Glutamatergic neuron (in vitro differentiated cells): ENCODE measurements around the gene GNA12. TPM values are rescaled to one million over a fixed set of nuclear protein-coding genes. Genes with fewer than 3 reads are reported as not detected.

Experiments
- DNase-seq: peaks from one replicate; pipeline ENCODE4 v3.0.0; 2022
- H3K27ac Mint-ChIP-seq: one replicate; pipeline ENCODE4 v1.8.0; 2020; ENCODE audit warnings: mild to moderate bottlenecking, mixed read lengths, inconsistent platforms; ENCODE audit not compliant: unreplicated experiment
- H3K27me3 Mint-ChIP-seq: one replicate; pipeline ENCODE4 v1.8.0; 2020; ENCODE audit warnings: mild to moderate bottlenecking, moderate library complexity, mixed read lengths, inconsistent platforms; ENCODE audit not compliant: unreplicated experiment
- H3K36me3 Mint-ChIP-seq: one replicate; pipeline ENCODE4 v1.8.0; 2020; ENCODE audit warnings: mild to moderate bottlenecking, mixed read lengths, inconsistent platforms; ENCODE audit not compliant: unreplicated experiment
- H3K4me1 Mint-ChIP-seq: one replicate; pipeline ENCODE4 v1.8.0; 2020; ENCODE audit warnings: mild to moderate bottlenecking, low read depth, mixed read lengths, inconsistent platforms; ENCODE audit not compliant: unreplicated experiment
- H3K4me3 Mint-ChIP-seq: one replicate; pipeline ENCODE4 v1.8.0; 2020; ENCODE audit warnings: mild to moderate bottlenecking, mixed read lengths, inconsistent platforms; ENCODE audit not compliant: unreplicated experiment
- H3K9me3 Mint-ChIP-seq: one replicate; pipeline ENCODE4 v1.8.0; 2020; ENCODE audit warnings: mild to moderate bottlenecking, moderate library complexity, mixed read lengths, inconsistent platforms; ENCODE audit not compliant: unreplicated experiment
- CTCF ChIP-seq: fragments of 200-600 bp; sonication (generic); IDR thresholded peaks from one replicate; pipeline ENCODE4 v1.5.0; 2021; ENCODE audit not compliant: partially characterized antibody, unreplicated experiment
- total RNA-seq: library from RNA; stranded (reverse); fragmentation: NEBNext Ultra II Directional; extraction: Animal tissue kit (Norgen Biotek cat#: 25700); gene quantifications from one replicate; pipeline ENCODE4 v1.2.1, GENCODE V29; 2021; ENCODE audit not compliant: unreplicated experiment

The GNA12 gene
- total RNA-seq, 1 donor from 2014 or later, result 66.2 TPM

GRCh38 chr7:2820508-2820934 lies 23.6 kb downstream of the GNA12 start:
- H3K4me1 Mint-ChIP-seq, result peaks cover 47% of the 10 kb centered on the region
- H3K27me3 Mint-ChIP-seq, result peaks cover 5% of the 10 kb centered on the region
- H3K4me3 Mint-ChIP-seq, result no peak overlapping the region
- DNase-seq, result no peak
- peaks cover 5% of the 10 kb centered on the region for H3K9me3 Mint-ChIP-seq
- no peak overlapping the region for H3K27ac Mint-ChIP-seq
- TF ChIP-seq CTCF, result no peak
- peaks cover 8% of the 10 kb centered on the region for H3K36me3 Mint-ChIP-seq

- peaks cover 5% of the 10 kb centered on the region for H3K27me3 Mint-ChIP-seq
- TF ChIP-seq CTCF, result no peak
- DNase-seq, result no peak
- H3K9me3 Mint-ChIP-seq, result peaks cover 5% of the 10 kb centered on the region
- no peak overlapping the region for H3K4me3 Mint-ChIP-seq
- H3K27ac Mint-ChIP-seq, result no peak overlapping the region
- H3K36me3 Mint-ChIP-seq, result peaks cover 8% of the 10 kb centered on the region
- peaks cover 42% of the 10 kb centered on the region for H3K4me1 Mint-ChIP-seq
These were observed 24.1 kb downstream of the GNA12 start for GRCh38 chr7:2819954-2820397.

GRCh38 chr7:2819161-2819953 lies 24.8 kb downstream of the GNA12 start:
- DNase-seq, result no peak
- Mint-ChIP-seq H3K9me3 (peaks cover 5% of the 10 kb centered on the region), H3K4me3 (no peak overlapping the region), H3K36me3 (peaks cover 8% of the 10 kb centered on the region), H3K27ac (no peak overlapping the region), H3K4me1 (peaks cover 38% of the 10 kb centered on the region), H3K27me3 (peaks cover 5% of the 10 kb centered on the region)
- TF ChIP-seq CTCF, result no peak

- Mint-ChIP-seq H3K9me3 (peaks cover 2% of the 10 kb centered on the region), H3K4me1 (peaks cover 34% of the 10 kb centered on the region), H3K27ac (no peak overlapping the region), H3K27me3 (peaks cover 5% of the 10 kb centered on the region), H3K36me3 (peaks cover 8% of the 10 kb centered on the region), H3K4me3 (no peak overlapping the region)
- no peak for DNase-seq
- TF ChIP-seq CTCF, result no peak
These were observed 25.5 kb downstream of the GNA12 start for GRCh38 chr7:2818653-2819052.

GRCh38 chr7:2818121-2818520 lies 26.0 kb downstream of the GNA12 start:
- H3K36me3 Mint-ChIP-seq, result peaks cover 8% of the 10 kb centered on the region
- peaks cover 35% of the 10 kb centered on the region for H3K4me1 Mint-ChIP-seq
- H3K4me3 Mint-ChIP-seq, result no peak overlapping the region
- H3K27me3 Mint-ChIP-seq, result peaks cover 5% of the 10 kb centered on the region
- TF ChIP-seq CTCF, result no peak
- H3K27ac Mint-ChIP-seq, result no peak overlapping the region
- peaks cover 5% of the 10 kb centered on the region for H3K9me3 Mint-ChIP-seq
- no peak for DNase-seq
